Measurements from ENCODE around the gene FOXK2.
A peak's percentile ranks its signal among the peaks of the same experiment; 100 is the strongest.

FOXK2 gene

GRCh38 chr17:82645516-82645915 lies 126.0 kb downstream of the FOXK2 start:
- no peak for TF ChIP-seq ZFX (IDR thresholded peaks at IDR 0.05; ENCODE audit: borderline replicate concordance)
- TF ChIP-seq CTCF (IDR thresholded peaks at IDR 0.05) = no peak

DNA sequence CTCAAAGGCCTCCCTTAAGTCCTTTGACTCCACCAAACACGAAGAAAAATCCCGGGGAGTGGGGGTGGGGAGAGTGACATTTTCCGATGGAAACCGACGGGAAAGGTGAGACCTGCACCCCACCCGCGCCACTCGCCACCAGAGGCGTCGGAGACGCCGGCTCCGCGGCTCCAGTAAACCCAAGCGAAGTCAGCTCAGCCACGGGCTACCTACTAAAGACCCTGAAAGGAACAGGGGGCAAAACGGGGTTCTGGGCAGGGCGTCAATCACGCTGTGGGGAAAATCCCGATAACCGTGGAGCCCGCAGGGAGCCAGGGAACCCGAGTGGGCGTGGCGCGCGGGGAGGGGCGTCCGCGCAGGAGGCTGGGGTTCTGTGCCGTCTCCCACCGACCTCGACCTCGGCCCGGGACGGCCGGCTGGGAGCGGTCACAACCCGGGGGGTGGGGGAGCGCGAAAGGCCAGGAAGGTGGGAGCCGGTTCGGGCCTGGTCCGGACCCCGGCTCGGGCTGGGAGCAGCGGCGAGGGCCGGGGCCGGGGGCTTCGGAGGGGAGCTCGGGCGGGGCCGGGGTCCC lies 128.1 kb downstream of the FOXK2 start:
- H3K27ac ChIP-seq = peak overlapping the region; percentile 94
- TF ChIP-seq CTCF (IDR thresholded peaks at IDR 0.05) (peak; percentile 31; the same call in 1 of the 2 replicates), ZFX (IDR thresholded peaks at IDR 0.05; ENCODE audit: borderline replicate concordance) (no peak)

More at GRCh38 chr17:82645516-82645915, 126.0 kb downstream of the FOXK2 start:
- no peak overlapping the region for H3K27ac ChIP-seq

GRCh38 chr17:82648165-82648668 lies 128.7 kb downstream of the FOXK2 start, which contains the start of gene WDR45B:
Gene WDR45B (minus strand): TSS chr17:82648444. CDS start chr17:82648340, 104 bp downstream.
- no peak for TF ChIP-seq CTCF (IDR thresholded peaks at IDR 0.05)
- TF ChIP-seq ZFX (IDR thresholded peaks at IDR 0.05; ENCODE audit: borderline replicate concordance) = peak; percentile 62; the same call in 1 of the 2 replicates
- H3K27ac ChIP-seq = peak within 1 kb of the TSS; percentile 94

DNA sequence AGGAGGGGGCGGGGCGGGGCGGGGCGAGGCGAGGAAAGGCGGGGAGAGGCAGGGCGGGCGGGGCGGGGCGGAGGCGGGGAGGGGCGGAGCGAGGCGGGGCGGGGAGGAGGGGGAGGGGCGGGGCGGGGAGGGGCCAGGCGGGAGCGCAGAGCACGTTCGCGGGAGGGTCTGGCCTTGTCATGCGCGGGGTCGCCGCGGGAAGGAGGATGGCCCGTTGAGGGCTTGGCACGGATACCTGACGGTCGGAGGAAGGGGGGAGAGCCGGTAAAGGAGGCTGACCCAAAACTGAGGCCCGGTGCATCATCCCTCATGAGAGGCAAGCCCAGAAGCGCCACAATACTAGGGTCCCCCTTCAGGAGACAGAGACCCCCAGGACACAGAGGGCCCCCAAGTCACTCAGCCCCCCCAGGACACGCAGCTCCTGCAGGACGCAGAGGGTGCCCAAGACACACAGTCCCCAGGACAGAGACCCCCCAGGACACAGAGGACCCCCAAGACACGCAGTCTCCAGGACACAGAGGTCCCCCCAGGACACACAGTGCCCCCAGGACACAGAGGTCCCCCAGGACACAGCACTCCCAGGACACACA lies 129.3 kb downstream of the FOXK2 start:
- TF ChIP-seq CTCF (IDR thresholded peaks at IDR 0.05) (no peak), ZFX (IDR thresholded peaks at IDR 0.05; ENCODE audit: borderline replicate concordance) (no peak)
- H3K27ac ChIP-seq = peak overlapping the region; percentile 61

DNA sequence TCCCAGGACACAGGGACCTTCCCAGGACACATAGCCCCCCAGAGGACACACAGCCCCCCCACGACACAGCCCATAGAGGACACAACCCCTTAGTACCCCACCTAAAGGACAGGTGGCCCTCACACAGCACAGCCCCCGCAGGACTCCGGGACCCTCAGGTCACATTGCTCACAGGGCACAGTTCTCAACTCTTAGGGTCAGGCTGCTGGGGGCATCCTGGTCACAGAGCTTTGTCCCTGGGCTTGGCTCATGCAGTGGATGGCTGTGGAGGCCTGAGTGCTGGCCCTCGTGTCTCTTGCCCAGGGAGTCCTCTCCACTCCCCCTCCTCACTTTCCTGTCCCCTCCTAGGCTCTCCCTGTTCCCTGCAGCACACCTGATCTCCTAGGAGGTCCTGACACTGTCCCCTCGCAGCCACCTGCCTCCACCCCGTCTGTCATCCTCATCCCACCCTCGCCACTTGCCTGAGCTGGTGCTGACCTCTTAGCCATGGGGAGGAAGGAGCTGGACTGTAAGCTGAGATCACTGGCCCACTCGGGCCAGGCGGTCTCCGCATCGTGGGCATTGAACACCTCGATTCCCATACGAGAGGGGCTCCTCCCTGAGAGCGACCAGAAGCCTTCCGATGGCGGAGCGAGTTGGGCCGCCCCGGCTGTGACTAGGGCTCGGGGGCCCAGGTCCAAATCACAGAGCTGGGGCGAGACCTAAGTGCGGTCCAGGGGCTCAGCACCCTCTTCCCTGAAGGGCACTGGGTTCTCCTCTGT lies 130.1 kb downstream of the FOXK2 start:
- no peak overlapping the region for H3K27ac ChIP-seq
- TF ChIP-seq ZFX (IDR thresholded peaks at IDR 0.05; ENCODE audit: borderline replicate concordance) (no peak), CTCF (IDR thresholded peaks at IDR 0.05) (no peak)

GRCh38 chr17:82650723-82651122 lies 131.2 kb downstream of the FOXK2 start:
- no peak for TF ChIP-seq ZFX (IDR thresholded peaks at IDR 0.05; ENCODE audit: borderline replicate concordance)
- TF ChIP-seq CTCF (IDR thresholded peaks at IDR 0.05) = no peak

More at GRCh38 chr17:82650723-82651122, 131.2 kb downstream of the FOXK2 start:
- no peak overlapping the region for H3K27ac ChIP-seq
